H1 (cell line): ENCODE results near the gene SCN2B. TPM values are rescaled to one million over a fixed set of nuclear protein-coding genes. Genes with fewer than 3 reads are reported as not detected.

Source experiments
- CTCF ChIA-PET: fragments of 300-600 bp; sonication (Branson Sonifier 250); formaldehyde crosslinking; loops from one replicate; lab custom pipeline; 2021; ENCODE audit not compliant: partially characterized antibody; lab: Charles Lee
- POLR2A ChIA-PET: fragments of 300-600 bp; sonication (Branson Sonifier 250); formaldehyde crosslinking; loops from one replicate; lab custom pipeline; 2021; ENCODE audit warnings: inconsistent platforms; ENCODE audit not compliant: partially characterized antibody; lab: Charles Lee
- DNase-seq, 2 experiments: peaks; one replicate each; pipeline versions ENCODE4 v3.0.0 to v3.0.0-alpha.2; 2010 to 2022; ENCODE audit warnings: low spot score in 2 of 2, low read depth in 1 of 2, mixed read lengths in 1 of 2
- FAIRE-seq: peaks from 2 replicates; lab custom pipeline; 2011; peaks lifted over from hg19 to GRCh38; lab: Jason Lieb, UNC
- H2AFZ ChIP-seq: 2 replicates; pipeline ENCODE4 v1.8.1; 2012; ENCODE audit warnings: low read length, inconsistent platforms
- H2AK5ac ChIP-seq: 2 replicates; pipeline ENCODE4 v1.6.1; 2013; ENCODE audit warnings: low read depth, low read length
- H2BK120ac ChIP-seq: replicated peaks from 2 replicates; pipeline ENCODE3; 2013; ENCODE audit warnings: low read depth, low read length, inconsistent platforms
- H2BK12ac ChIP-seq: 2 replicates; pipeline ENCODE4 v1.6.1; 2013; ENCODE audit warnings: low read depth, low read length
- H2BK15ac ChIP-seq: 2 replicates; pipeline ENCODE4 v1.6.1; 2013; ENCODE audit warnings: low read length
- H2BK20ac ChIP-seq: 2 replicates; pipeline ENCODE4 v1.6.1; 2013; ENCODE audit warnings: low read length
- H2BK5ac ChIP-seq: 2 replicates; pipeline ENCODE4 v1.6.1; 2013; ENCODE audit warnings: low read depth, low read length
- H3K14ac ChIP-seq: 2 replicates; pipeline ENCODE4 v1.6.1; 2013; ENCODE audit warnings: inconsistent platforms; ENCODE audit not compliant: insufficient read length
- H3K18ac ChIP-seq: 2 replicates; pipeline ENCODE4 v1.6.1; 2013; ENCODE audit warnings: low read length; ENCODE audit errors: extremely low read depth
- H3K23ac ChIP-seq: 2 replicates; pipeline ENCODE4 v1.6.1; 2013; ENCODE audit warnings: inconsistent platforms; ENCODE audit not compliant: insufficient read length
- H3K23me2 ChIP-seq: 2 replicates; pipeline ENCODE4 v1.6.1; 2013; ENCODE audit warnings: low read depth, low read length
- H3K27ac ChIP-seq: 2 replicates; pipeline ENCODE4 v1.6.1; 2011; ENCODE audit warnings: low read depth, low read length, inconsistent platforms
- H3K27me3 ChIP-seq, 4 experiments: replicated peaks in 1 of 4; 1 replicate in 1 of 4; 2 replicates in 3 of 4; pipeline versions ENCODE4 v1.6.1 to v1.8.1; 2011 to 2013; ENCODE audit warnings: low read length in 3 of 4, mild to moderate bottlenecking in 3 of 4, inconsistent platforms in 2 of 4, mixed read lengths in 2 of 4, moderate library complexity in 1 of 4; ENCODE audit not compliant: control insufficient read depth in 3 of 4, insufficient read depth in 3 of 4; ENCODE audit errors: extremely low read depth in 1 of 4
- H3K36me3 ChIP-seq, 4 experiments: 2 replicates each; pipeline versions ENCODE4 v1.6.1 to v1.8.1; 2011 to 2013; ENCODE audit warnings: mild to moderate bottlenecking in 4 of 4, low read length in 3 of 4, moderate library complexity in 2 of 4, control low read depth in 1 of 4, inconsistent platforms in 1 of 4; ENCODE audit not compliant: insufficient read depth in 4 of 4, control insufficient read depth in 2 of 4
- H3K4ac ChIP-seq: replicated peaks from 2 replicates; pipeline ENCODE3; 2013; ENCODE audit warnings: low read length, low read depth, mixed read lengths, inconsistent platforms; ENCODE audit not compliant: insufficient read length
- H3K4me1 ChIP-seq, 4 experiments: replicated peaks in 1 of 4; 1 replicate in 1 of 4; 2 replicates in 3 of 4; pipeline versions ENCODE4 v1.6.1 to v1.8.1; 2011 to 2013; ENCODE audit warnings: low read length in 3 of 4, inconsistent platforms in 2 of 4, mixed read lengths in 1 of 4; ENCODE audit not compliant: insufficient read depth in 4 of 4, control insufficient read depth in 3 of 4
- H3K4me2 ChIP-seq, 2 experiments: 2 replicates each; pipeline versions ENCODE4 v1.6.1 to v1.8.1; 2011 to 2013; ENCODE audit warnings: low read depth in 2 of 2, low read length in 2 of 2, control low read depth in 1 of 2, inconsistent platforms in 1 of 2, mild to moderate bottlenecking in 1 of 2; ENCODE audit not compliant: insufficient read depth in 1 of 2
- H3K4me3 ChIP-seq, 4 experiments: fragments of 200-600, 300-600 bp in 1 of 4; sonication (generic), shearing (Covaris generic), sonication (Bioruptor Twin) in 1 of 4; 2 replicates each; pipeline versions ENCODE4 v1.5.1 to v1.8.1; 2011 to 2016; ENCODE audit warnings: low read length in 4 of 4, low read depth in 3 of 4, control low read depth in 2 of 4, inconsistent platforms in 2 of 4, mild to moderate bottlenecking in 2 of 4, mixed read lengths in 1 of 4, moderate library complexity in 1 of 4; ENCODE audit not compliant: insufficient read depth in 2 of 4; ENCODE audit errors: extremely low read depth in 1 of 4
- H3K56ac ChIP-seq: replicated peaks from 2 replicates; pipeline ENCODE3; 2013; ENCODE audit warnings: low read depth, mild to moderate bottlenecking, mixed read lengths, low read length, inconsistent platforms; ENCODE audit not compliant: insufficient read length
- H3K79me1 ChIP-seq: 2 replicates; pipeline ENCODE4 v1.6.1; 2013; ENCODE audit warnings: low read depth, low read length, control low read depth
- H3K79me2 ChIP-seq, 2 experiments: 2 replicates each; pipeline versions ENCODE4 v1.6.1 to v1.8.1; 2012 to 2013; ENCODE audit warnings: low read length in 2 of 2, mild to moderate bottlenecking in 2 of 2, inconsistent platforms in 1 of 2; ENCODE audit not compliant: insufficient read depth in 2 of 2, control insufficient read depth in 1 of 2
- H3K9ac ChIP-seq, 4 experiments: replicated peaks in 1 of 4; 1 replicate in 1 of 4; 2 replicates in 3 of 4; pipeline versions ENCODE4 v1.6.1 to v1.8.1; 2011 to 2013; ENCODE audit warnings: low read depth in 3 of 4, low read length in 3 of 4, control low read depth in 2 of 4, mild to moderate bottlenecking in 2 of 4, moderate library complexity in 2 of 4, inconsistent platforms in 1 of 4; ENCODE audit errors: extremely low read depth in 1 of 4
- H3K9me3 ChIP-seq, 2 experiments: 2 replicates each; pipeline versions ENCODE4 v1.6.1 to v1.8.1; 2012 to 2013; ENCODE audit warnings: mild to moderate bottlenecking in 2 of 2, moderate library complexity in 2 of 2, control low read depth in 1 of 2, inconsistent platforms in 1 of 2, low read depth in 1 of 2, low read length in 1 of 2, mixed read lengths in 1 of 2; ENCODE audit not compliant: insufficient read depth in 2 of 2
- H4K20me1 ChIP-seq, 2 experiments: replicated peaks in 1 of 2; 2 replicates each; pipeline versions ENCODE3 to v1.8.1; 2011 to 2013; ENCODE audit warnings: inconsistent platforms in 2 of 2, low read length in 2 of 2, mild to moderate bottlenecking in 1 of 2; ENCODE audit not compliant: insufficient read depth in 2 of 2, control insufficient read depth in 1 of 2
- H4K5ac ChIP-seq: 2 replicates; pipeline ENCODE4 v1.6.1; 2013; ENCODE audit warnings: low read length, low read depth, mixed read lengths, inconsistent platforms; ENCODE audit not compliant: insufficient read length
- H4K8ac ChIP-seq: 2 replicates; pipeline ENCODE4 v1.8.0; 2013; ENCODE audit warnings: mild to moderate bottlenecking, moderate library complexity, low read length, inconsistent platforms; ENCODE audit not compliant: insufficient read depth; ENCODE audit errors: extremely low read depth
- H4K91ac ChIP-seq: replicated peaks from 2 replicates; pipeline ENCODE3; 2013; ENCODE audit warnings: low read length, mixed read lengths, inconsistent platforms; ENCODE audit not compliant: insufficient read length
- NRF1 ChIP-seq: IDR thresholded peaks from 2 replicates; pipeline ENCODE4 v1.6.1; 2011; ENCODE audit warnings: mild to moderate bottlenecking, low read depth, low read length, improper control_type of control experiment
- PHF8 ChIP-seq: fragments of 200-600 bp; sonication (generic); conservative IDR thresholded peaks from 2 replicates; pipeline ENCODE4 v1.7.1; 2012; ENCODE audit warnings: low read depth, mild to moderate bottlenecking, inconsistent platforms, low read length, moderate library complexity
- POLR2A ChIP-seq, 2 experiments: IDR thresholded peaks; 1 replicate in 1 of 2; 2 replicates in 1 of 2; pipeline ENCODE4 v1.6.1; 2011; ENCODE audit warnings: low read depth in 2 of 2, low read length in 2 of 2, mild to moderate bottlenecking in 2 of 2; ENCODE audit errors: control extremely low read depth in 1 of 2
- POLR2AphosphoS5 ChIP-seq: IDR thresholded peaks from 2 replicates; pipeline ENCODE4 v1.6.1; 2011; ENCODE audit warnings: low read depth, low read length
- TAF7 ChIP-seq: optimal IDR thresholded peaks from 2 replicates; pipeline ENCODE3; 2011; ENCODE audit warnings: low read depth, mild to moderate bottlenecking, inconsistent platforms, low read length, moderate library complexity, borderline replicate concordance
- TBP ChIP-seq: IDR thresholded peaks from 2 replicates; pipeline ENCODE4 v1.6.1; 2011; ENCODE audit warnings: low read depth, low read length, improper control_type of control experiment
- whole genome bisulfite sequencing, 2 experiments: shearing (Covaris generic) in 1 of 2; methylation state at CpG; one replicate each; pipeline versions ENCODE4 v1.1.6 to v1.1.7; 2013 to 2015; ENCODE audit warnings: low lambda C conversion rate in 2 of 2, mixed read lengths in 2 of 2, inconsistent platforms in 1 of 2, low coverage in 1 of 2, missing lambda C conversion rate in 1 of 2; ENCODE audit not compliant: insufficient replicate concordance in 2 of 2, insufficient coverage in 1 of 2, insufficient read length in 1 of 2; ENCODE audit errors: extremely low coverage in 1 of 2, missing lambda C conversion rate in 1 of 2; 5-methylcytosine and 5-hydroxymethylcytosine counted together
- polyA plus RNA-seq, 7 experiments: library from polyadenylated mRNA; depleted of rRNA in 3 of 7; stranded (reverse) in 5 of 7; unstranded in 2 of 7; fragments of >200 nt in 5 of 7; fragments of 200-250 nt in 2 of 7; gene quantifications; 1 replicate in 5 of 7; 2 replicates in 1 of 7; 4 replicates in 1 of 7; pipeline versions ENCODE4 v1.2.1 to v1.2.3, GENCODE V29; 2011 to 2013; ENCODE audit warnings: missing spikeins in 2 of 7, mixed read lengths in 2 of 7
- total RNA-seq: library from RNA; stranded (reverse); fragmentation: NEBNext Ultra II Directional; extraction: Animal tissue kit (Norgen Biotek cat#: 25700); gene quantifications from 2 replicates; pipeline ENCODE4 v1.2.1, GENCODE V29; 2021

The SCN2B gene
- total and polyA plus RNA-seq, 2 of the 8 experiments (the other 6 are each of a cell fraction or from before 2014, with no cell fraction given), result 0.14 to 0.24 TPM

GRCh38 chr11:118126082-118126838, 50.2 kb downstream of the SCN2B start:
- Histone ChIP-seq H3K9ac (no peak overlapping the region), H2AFZ (peak overlapping the region; percentile 78), H4K91ac (no peak overlapping the region), H3K9me3 (no peaks in the 10 kb centered on the region), H3K4me1 (peaks cover 0 to 2% (median 0%) of the 10 kb centered on the region in 4 experiments; a peak in 1 of 7 replicates), H3K14ac (no peak overlapping the region), H4K20me1 (no peaks in the 10 kb centered on the region), H3K27me3 (no peaks in the 10 kb centered on the region), H3K79me1 (no peaks in the 10 kb centered on the region), H3K4ac (no peak overlapping the region), H2AK5ac (no peak overlapping the region), H4K5ac (no peak overlapping the region), H2BK12ac (no peak overlapping the region), H3K4me3 (no peak overlapping the region), H2BK15ac (no peak overlapping the region), H3K79me2 (no peaks in the 10 kb centered on the region), H2BK20ac (no peak overlapping the region), H2BK5ac (peak overlapping the region; percentile 35; the same call in 1 of the 2 replicates), H2BK120ac (no peak overlapping the region), H3K23me2 (no peaks in the 10 kb centered on the region; the same call in 1 of the 2 replicates), H3K27ac (no peak overlapping the region), H3K18ac (no peak overlapping the region), H3K4me2 (no peak overlapping the region), H4K8ac (no peak overlapping the region), H3K23ac (no peak overlapping the region), H3K56ac (no peak overlapping the region), H3K36me3 (no peaks in the 10 kb centered on the region)
- TF ChIP-seq TBP (peak; percentile 77), POLR2AphosphoS5 (peak; percentile 47), POLR2A (IDR thresholded peaks at IDR 0.05; ENCODE audit: control extremely low read depth in 1 of 2, low read depth in 2 of 2, low read length in 2 of 2) (peak in 1 of 2 experiments; percentile 72; a peak in 1 of 3 replicates), TAF7 (peak; percentile 97), PHF8 (no peak), NRF1 (no peak)
- ChIA-PET POLR2A (interaction anchor here (0.7 to 1.2 kb wide), 5 partner anchors 10 to 280 kb away, joined by 3 to 5 read pairs (median 3); no protein-coding TSS in a partner anchor), CTCF (interaction anchor here (1.2 to 1.8 kb wide), 5 partner anchors 8 to 1230 kb away, joined by 3 to 7 read pairs (median 5); no protein-coding TSS in a partner anchor)
- DNase-seq (no peak), FAIRE-seq (no peak)
- WGBS, 2 experiments, result 86% methylated on average over 7 of the region's 7 CpGs; no CpG with 5 or more reads in 1 of the 2 experiments
